Mucosa of descending colon (tissue), 3 donors: ENCODE results near the gene PLCD1. TPM values are rescaled to one million over a fixed set of nuclear protein-coding genes. Genes with fewer than 3 reads are reported as not detected.
"Not testable (repeated sequence)": the region's sequence is repeated elsewhere in the genome, so short reads cannot be mapped to it uniquely, and the experiment has no call there.

Experiments used
- ATAC-seq: fragments of 200-7000 bp; cut with Tn5 transposase; one replicate; pipeline ENCODE4 v1.9.1; 2020; ENCODE audit warnings: mild to moderate bottlenecking, moderate library complexity
- DNase-seq, 3 donors: peaks; one replicate each; pipeline ENCODE4 v3.0.0-alpha.2; 2020
- H3K36me3 ChIP-seq: fragments of 200-600 bp; one replicate; pipeline ENCODE4 v1.8.0; 2021; ENCODE audit warnings: low read depth, mild to moderate bottlenecking
- H3K4me1 ChIP-seq: fragments of 200-600 bp; one replicate; pipeline ENCODE4 v1.8.0; 2021; ENCODE audit warnings: low read depth, mild to moderate bottlenecking
- H3K4me3 ChIP-seq: fragments of 200-600 bp; one replicate; pipeline ENCODE4 v1.8.0; 2021; ENCODE audit warnings: mild to moderate bottlenecking
- H3K9me3 ChIP-seq: fragments of 200-600 bp; one replicate; pipeline ENCODE4 v1.8.0; 2021; ENCODE audit warnings: mild to moderate bottlenecking
- intact Hi-C, 2 donors: fragments of 100-400 bp; cut with DNase I in 1 of 2; cut with micrococcal nuclease in 1 of 2; formaldehyde crosslinking; loops; one replicate each; pipeline versions ENCODE4 v1.11.0 to v1.11.1; 2022; cut with DNase I, micrococcal nuclease
- total RNA-seq, 3 donors: library from RNA; stranded (reverse); fragmentation: NEBNext Ultra II Directional in 2 of 3; extraction: Animal tissue kit (Norgen Biotek cat#: 25700) in 2 of 3; gene quantifications; one replicate each; pipeline versions ENCODE4 v1.2.1 to v1.2.4, GENCODE V29; 2021 to 2023
- TF ChIP-seq, protein P1 (sequence below): fragments of 200-600 bp; IDR thresholded peaks from one replicate; pipeline ENCODE4 v1.8.0; 2022; ENCODE audit warnings: antibody characterized with exemption, mild to moderate bottlenecking
- donor health status: DM: no; HTN: no; CAD: no; lungs with moderate emphysema.
- donor health status: DM: no; HTN: no; CAD: no.
- donor health status: DM: no; HTN: yes; CAD: no.

PLCD1 gene
- total RNA-seq, 3 donors from 2014 or later, result 38.2 to 113 (median 66.5) TPM

DNA sequence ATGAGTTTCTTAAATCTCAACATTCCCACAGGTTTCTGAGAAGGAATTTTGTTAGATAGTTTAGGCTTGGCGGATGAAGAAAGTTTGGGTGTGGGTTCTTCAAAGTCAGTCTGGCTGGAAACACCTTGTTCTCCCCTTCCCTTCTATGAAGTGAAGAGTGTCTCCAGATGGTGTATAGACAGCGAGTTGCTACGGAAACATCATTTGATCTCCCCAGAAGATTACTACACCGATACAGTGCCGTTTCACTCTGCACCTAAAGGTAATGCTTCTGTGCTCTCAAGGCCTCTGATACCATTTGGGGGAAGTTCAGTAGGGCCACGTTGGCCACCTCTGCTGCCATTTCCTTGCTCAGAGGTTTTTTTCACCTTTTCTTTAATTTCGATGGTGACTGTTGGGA lies 30.1 kb upstream of the PLCD1 start:
- intact Hi-C loops, result no loop called here
- DNase-seq, result no peak
- Histone ChIP-seq H3K4me1 (no peaks in the 10 kb centered on the region), H3K9me3 (no peaks in the 10 kb centered on the region), H3K36me3 (no peaks in the 10 kb centered on the region), H3K4me3 (no peak overlapping the region)
- TF ChIP-seq, protein P1, sequence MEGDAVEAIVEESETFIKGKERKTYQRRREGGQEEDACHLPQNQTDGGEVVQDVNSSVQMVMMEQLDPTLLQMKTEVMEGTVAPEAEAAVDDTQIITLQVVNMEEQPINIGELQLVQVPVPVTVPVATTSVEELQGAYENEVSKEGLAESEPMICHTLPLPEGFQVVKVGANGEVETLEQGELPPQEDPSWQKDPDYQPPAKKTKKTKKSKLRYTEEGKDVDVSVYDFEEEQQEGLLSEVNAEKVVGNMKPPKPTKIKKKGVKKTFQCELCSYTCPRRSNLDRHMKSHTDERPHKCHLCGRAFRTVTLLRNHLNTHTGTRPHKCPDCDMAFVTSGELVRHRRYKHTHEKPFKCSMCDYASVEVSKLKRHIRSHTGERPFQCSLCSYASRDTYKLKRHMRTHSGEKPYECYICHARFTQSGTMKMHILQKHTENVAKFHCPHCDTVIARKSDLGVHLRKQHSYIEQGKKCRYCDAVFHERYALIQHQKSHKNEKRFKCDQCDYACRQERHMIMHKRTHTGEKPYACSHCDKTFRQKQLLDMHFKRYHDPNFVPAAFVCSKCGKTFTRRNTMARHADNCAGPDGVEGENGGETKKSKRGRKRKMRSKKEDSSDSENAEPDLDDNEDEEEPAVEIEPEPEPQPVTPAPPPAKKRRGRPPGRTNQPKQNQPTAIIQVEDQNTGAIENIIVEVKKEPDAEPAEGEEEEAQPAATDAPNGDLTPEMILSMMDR, result no peak
- no peak for ATAC-seq

DNA sequence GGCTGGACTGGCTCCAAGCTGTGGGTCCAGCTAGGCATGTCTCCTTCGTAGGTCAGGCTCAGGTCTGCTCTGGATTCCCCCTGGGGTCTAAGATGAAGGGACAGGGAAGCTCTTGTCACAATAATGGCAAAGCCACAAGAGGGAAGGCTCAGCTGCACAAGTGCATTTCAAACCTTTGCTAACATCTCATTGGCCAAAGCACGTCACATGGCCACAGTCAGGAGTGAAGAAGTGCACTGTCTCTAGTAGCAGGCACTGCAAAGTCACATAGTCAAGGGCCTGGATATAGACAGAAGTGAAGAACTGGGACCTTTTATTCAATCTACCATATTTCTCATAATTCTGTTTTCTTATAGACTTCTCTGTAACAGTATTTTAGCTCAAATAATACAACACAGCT lies 29.7 kb upstream of the PLCD1 start:
- Histone ChIP-seq H3K4me3 (no peak overlapping the region), H3K36me3 (no peaks in the 10 kb centered on the region), H3K9me3 (no peaks in the 10 kb centered on the region), H3K4me1 (no peaks in the 10 kb centered on the region)
- TF ChIP-seq, protein P1, result no peak
- intact Hi-C loops, result no loop called here
- no peak for DNase-seq
- ATAC-seq, result no peak

DNA sequence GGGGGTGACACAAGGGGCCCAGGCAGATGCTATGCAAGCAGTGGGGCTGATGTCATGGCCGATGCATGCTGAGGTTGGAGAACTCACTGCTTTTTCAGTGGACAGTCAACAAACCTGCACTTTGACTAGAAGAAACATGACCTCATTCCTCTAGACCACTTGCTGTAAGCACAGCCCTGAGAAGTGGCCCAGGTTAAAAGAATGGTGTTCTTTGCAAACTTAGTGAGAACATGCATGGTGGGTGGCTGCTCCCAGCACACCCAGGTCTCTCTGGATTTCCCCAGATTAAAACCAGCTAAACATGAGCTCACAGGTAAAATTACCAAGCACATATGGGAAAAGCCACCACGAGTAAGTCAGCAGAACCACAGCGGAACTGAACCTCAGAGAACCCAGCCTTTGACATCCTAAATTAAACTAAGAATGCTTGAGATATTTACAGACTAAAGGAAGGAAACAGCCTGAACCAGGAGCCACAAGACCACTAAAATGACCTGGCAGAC lies 25.1 kb upstream of the PLCD1 start:
- ATAC-seq (no peak), DNase-seq (no peak)
- H3K4me3 ChIP-seq, result no peak overlapping the region
- H3K36me3 ChIP-seq, result no peaks in the 10 kb centered on the region
- TF ChIP-seq, protein P1, result no peak
- no peaks in the 10 kb centered on the region for H3K4me1 ChIP-seq
- H3K9me3 ChIP-seq, result no peaks in the 10 kb centered on the region
- intact Hi-C loops, result no loop called here

DNA sequence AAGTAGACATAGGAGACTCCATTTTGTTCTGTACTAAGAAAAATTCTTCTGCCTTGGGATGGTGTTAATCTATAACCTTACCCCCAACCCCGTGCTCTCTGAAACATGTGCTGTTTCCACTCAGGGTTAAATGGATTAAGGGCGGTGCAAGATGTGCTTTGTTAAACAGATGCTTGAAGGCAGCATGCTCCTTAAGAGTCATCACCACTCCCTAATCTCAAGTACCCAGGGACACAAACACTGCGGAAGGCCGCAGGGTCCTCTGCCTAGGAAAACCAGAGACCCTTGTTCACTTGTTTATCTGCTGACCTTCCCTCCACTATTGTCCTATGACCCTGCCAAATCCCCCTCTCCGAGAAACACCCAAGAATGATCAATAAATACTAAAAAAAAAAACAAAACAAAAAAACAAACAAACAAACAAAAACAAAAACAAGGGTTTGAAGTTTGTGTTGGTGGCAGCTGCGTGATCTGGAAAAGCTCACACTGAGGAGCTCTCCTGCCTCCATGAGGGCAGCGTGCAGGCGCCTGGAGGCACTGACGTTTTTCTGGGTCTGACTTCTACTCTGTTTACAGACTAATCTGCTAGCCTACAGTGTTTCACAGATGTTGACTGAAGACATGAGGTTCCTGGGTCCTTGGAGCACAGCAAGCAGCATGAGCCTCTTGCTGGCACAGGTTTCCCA lies 24.5 kb upstream of the PLCD1 start:
- H3K9me3 ChIP-seq, H3K36me3 ChIP-seq, H3K4me1 ChIP-seq, intact Hi-C loops, H3K4me3 ChIP-seq, DNase-seq, ATAC-seq: not testable (repeated sequence)

DNA sequence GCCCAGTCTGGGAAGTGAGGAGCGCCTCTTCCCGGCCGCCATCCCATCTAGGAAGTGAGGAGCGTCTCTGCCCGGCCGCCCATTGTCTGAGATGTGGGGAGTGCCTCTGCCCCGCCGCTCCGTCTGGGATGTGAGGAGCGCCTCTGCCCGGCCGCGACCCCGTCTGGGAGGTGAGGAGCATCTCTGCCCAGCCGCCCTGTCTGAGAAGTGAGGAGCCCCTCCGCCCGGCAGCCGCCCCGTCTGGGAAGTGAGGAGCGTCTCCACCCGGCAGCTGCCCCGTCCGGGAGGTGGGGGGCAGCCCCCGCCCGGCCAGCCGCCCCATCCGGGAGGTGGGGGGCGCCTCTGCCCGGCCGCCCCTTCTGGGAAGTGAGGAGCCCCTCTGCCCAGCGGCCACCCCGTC lies 23.8 kb upstream of the PLCD1 start:
- H3K4me1 ChIP-seq, intact Hi-C loops, DNase-seq, H3K9me3 ChIP-seq, H3K4me3 ChIP-seq, H3K36me3 ChIP-seq, ATAC-seq: not testable (repeated sequence)

DNA sequence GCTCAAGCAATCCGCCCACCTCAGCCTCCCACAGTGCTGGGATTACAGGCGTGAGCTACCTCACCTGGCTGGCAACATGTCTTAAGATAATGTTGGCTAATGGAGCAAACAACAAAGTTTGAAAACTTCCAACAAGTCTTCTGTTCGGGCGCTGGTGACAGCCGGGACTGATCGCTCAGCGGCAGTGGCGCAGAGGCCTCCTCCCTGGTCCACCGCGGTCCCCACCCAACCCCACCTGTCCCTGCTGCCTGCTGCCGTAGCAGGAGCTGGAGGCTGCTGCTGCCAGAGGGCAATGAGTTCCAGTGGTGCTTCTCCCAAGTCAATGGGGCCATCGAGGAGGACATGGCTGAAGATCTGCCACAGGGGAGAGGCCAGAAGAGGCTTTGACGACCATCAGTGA lies 21.7 kb upstream of the PLCD1 start:
- TF ChIP-seq, protein P1, result no peak

More for the DNA sequence above, 21.7 kb upstream of the PLCD1 start:
- ATAC-seq (no peak), DNase-seq (no peak)
- no peaks in the 10 kb centered on the region for H3K36me3 ChIP-seq
- no peaks in the 10 kb centered on the region for H3K4me1 ChIP-seq
- no peak overlapping the region for H3K4me3 ChIP-seq
- intact Hi-C loops, result no loop called here
- no peaks in the 10 kb centered on the region for H3K9me3 ChIP-seq
